GM23338 (cell line): ENCODE measurements around the gene IGSF5. TPM values are rescaled to one million over a fixed set of nuclear protein-coding genes. Genes with fewer than 3 reads are reported as not detected.

Experiments
- ATAC-seq: fragments of 200-7000 bp; cut with Tn5 transposase; 3 replicates; pipeline ENCODE4 v1.9.1; 2020
- DNase-seq: peaks from one replicate; pipeline ENCODE4 v3.0.0-alpha.2; 2015; ENCODE audit warnings: low spot score
- H2AFZ ChIP-seq: fragments of 200-600 bp; sonication (generic); 2 replicates; pipeline ENCODE4 v1.8.0; 2016; ENCODE audit warnings: antibody characterized with exemption, mild to moderate bottlenecking, moderate library complexity
- H3F3A ChIP-seq: fragments of 200-600 bp; sonication (generic); replicated peaks from 2 replicates; pipeline ENCODE4 v1.8.0; 2017; ENCODE audit warnings: antibody characterized with exemption, mixed run types, low read depth
- H3K27ac ChIP-seq: fragments of 200-600 bp; sonication (generic); 2 replicates; pipeline ENCODE4 v1.6.1; 2016; ENCODE audit warnings: low read depth
- H3K27me3 ChIP-seq: fragments of 200-600 bp; sonication (generic); 2 replicates; pipeline ENCODE4 v1.8.0; 2016; ENCODE audit warnings: mild to moderate bottlenecking, mixed run types, moderate library complexity; ENCODE audit not compliant: insufficient read depth
- H3K36me3 ChIP-seq: fragments of 200-600 bp; sonication (generic); 2 replicates; pipeline ENCODE4 v1.8.0; 2016; ENCODE audit warnings: mild to moderate bottlenecking; ENCODE audit not compliant: insufficient read depth
- H3K4me1 ChIP-seq: fragments of 200-600 bp; sonication (generic); 2 replicates; pipeline ENCODE4 v1.8.0; 2016; ENCODE audit warnings: mild to moderate bottlenecking, moderate library complexity; ENCODE audit not compliant: insufficient read depth
- H3K4me2 ChIP-seq: fragments of 200-600 bp; sonication (generic); 2 replicates; pipeline ENCODE4 v1.7.1; 2017; ENCODE audit warnings: mixed run types
- H3K4me3 ChIP-seq: fragments of 200-600 bp; sonication (generic); 2 replicates; pipeline ENCODE4 v1.6.1; 2016; ENCODE audit warnings: mixed run types
- H3K79me2 ChIP-seq: fragments of 200-600 bp; sonication (generic); replicated peaks from 2 replicates; pipeline ENCODE4 v1.8.0; 2017; ENCODE audit warnings: mild to moderate bottlenecking; ENCODE audit not compliant: insufficient read depth
- H3K9me2 ChIP-seq: fragments of 200-600 bp; sonication (generic); 2 replicates; pipeline ENCODE4 v1.8.0; 2017; ENCODE audit not compliant: insufficient read depth
- H4K20me1 ChIP-seq: fragments of 200-600 bp; sonication (generic); replicated peaks from 2 replicates; pipeline ENCODE4 v1.8.0; 2017; ENCODE audit warnings: mild to moderate bottlenecking; ENCODE audit not compliant: insufficient read depth
- H3K27ac Mint-ChIP-seq: 2 replicates; pipeline ENCODE4 v1.8.0; 2020; ENCODE audit warnings: inconsistent platforms, mild to moderate bottlenecking, moderate library complexity, mixed read lengths
- H3K27me3 Mint-ChIP-seq: 3 replicates; pipeline ENCODE4 v1.8.0; 2022; ENCODE audit warnings: low read depth, mild to moderate bottlenecking, moderate library complexity, mixed read lengths, inconsistent platforms; ENCODE audit not compliant: insufficient read depth, poor library complexity
- H3K36me3 Mint-ChIP-seq: 3 replicates; pipeline ENCODE4 v1.8.0; 2021; ENCODE audit warnings: low read depth, mild to moderate bottlenecking, inconsistent platforms, moderate library complexity, mixed read lengths
- H3K4me1 Mint-ChIP-seq: 3 replicates; pipeline ENCODE4 v1.8.0; 2020; ENCODE audit warnings: mild to moderate bottlenecking, inconsistent platforms, mixed read lengths
- H3K4me3 Mint-ChIP-seq: 3 replicates; pipeline ENCODE4 v1.8.0; 2021; ENCODE audit warnings: moderate library complexity, mild to moderate bottlenecking, inconsistent platforms, mixed read lengths
- H3K9me3 Mint-ChIP-seq: 3 replicates; pipeline ENCODE4 v1.8.0; 2020; ENCODE audit warnings: moderate library complexity, mild to moderate bottlenecking, inconsistent platforms, mixed read lengths
- CREB1 ChIP-seq: fragments of 250-450 bp; sonication (Bioruptor Pico); IDR thresholded peaks from 2 replicates; pipeline ENCODE4 v1.5.0; 2020; ENCODE audit warnings: low read depth, mild to moderate bottlenecking, moderate library complexity
- CTCF ChIP-seq, 2 experiments: fragments of 200-600 bp in 1 of 2; sonication (generic) in 1 of 2; conservative IDR thresholded peaks; 2 replicates each; pipeline versions ENCODE4 v1.5.1 to v1.6.1; 2016 to 2017; ENCODE audit warnings: antibody characterized with exemption in 2 of 2, low read depth in 2 of 2, mild to moderate bottlenecking in 2 of 2, moderate library complexity in 1 of 2
- EZH2 ChIP-seq: fragments of 200-600 bp; sonication (generic); IDR thresholded peaks from one replicate; pipeline ENCODE4 v1.8.0; 2017; ENCODE audit warnings: antibody characterized with exemption, mild to moderate bottlenecking, low read depth; ENCODE audit not compliant: unreplicated experiment
- EZH2phosphoT487 ChIP-seq: fragments of 200-600 bp; sonication (generic); IDR thresholded peaks from one replicate; pipeline ENCODE4 v1.8.1; 2018; ENCODE audit warnings: antibody characterized with exemption; ENCODE audit not compliant: unreplicated experiment
- JUNB ChIP-seq: IDR thresholded peaks from one replicate; pipeline ENCODE4 v1.6.1; 2016; ENCODE audit warnings: antibody characterized with exemption; ENCODE audit not compliant: unreplicated experiment
- NANOG ChIP-seq: IDR thresholded peaks from 2 replicates; pipeline ENCODE4 v1.6.1; 2016; ENCODE audit warnings: antibody characterized with exemption, borderline replicate concordance
- POLR2AphosphoS5 ChIP-seq: IDR thresholded peaks from 2 replicates; pipeline ENCODE4 v1.6.1; 2016; ENCODE audit warnings: antibody characterized with exemption, low read depth
- REST ChIP-seq: IDR thresholded peaks from one replicate; pipeline ENCODE4 v1.6.1; 2018; ENCODE audit warnings: antibody characterized with exemption; ENCODE audit not compliant: unreplicated experiment
- STAT1 ChIP-seq: IDR thresholded peaks from one replicate; pipeline ENCODE4 v1.6.1; 2016; ENCODE audit warnings: antibody characterized with exemption; ENCODE audit not compliant: unreplicated experiment
- ZNF114 ChIP-seq: fragments of 250-450 bp; sonication (Bioruptor Pico); IDR thresholded peaks from 2 replicates; pipeline ENCODE4 v1.5.0; 2020; ENCODE audit warnings: mild to moderate bottlenecking, moderate library complexity
- ZNF331 ChIP-seq: fragments of 250-450 bp; sonication (Bioruptor Pico); IDR thresholded peaks from 2 replicates; pipeline ENCODE4 v1.5.0; 2020; ENCODE audit warnings: low read depth, mild to moderate bottlenecking, moderate library complexity
- polyA plus RNA-seq: library from polyadenylated mRNA; unstranded; fragments of >200 nt; fragmentation: Nextera tagmentation; extraction: Ambion mirVana; gene quantifications from 2 replicates; pipeline ENCODE4 v1.2.1, GENCODE V29; 2016
- total RNA-seq: library from RNA; depleted of rRNA; stranded (reverse); fragments of >200 nt; shearing (Covaris generic); gene quantifications from 2 replicates; pipeline ENCODE4 v1.2.3, GENCODE V29; 2014
- TF ChIP-seq, protein P1 (sequence below): fragments of 250-450 bp; sonication (Bioruptor Pico); IDR thresholded peaks from 2 replicates; pipeline ENCODE4 v1.5.0; 2020; ENCODE audit warnings: mild to moderate bottlenecking, moderate library complexity
- TF ChIP-seq, protein P2 (sequence below): IDR thresholded peaks from 2 replicates; pipeline ENCODE4 v1.6.1; 2016; ENCODE audit warnings: antibody characterized with exemption

IGSF5 gene
- total and polyA plus RNA-seq, 2 experiments from 2014 or later = 4.4 to 10.1 TPM

DNA sequence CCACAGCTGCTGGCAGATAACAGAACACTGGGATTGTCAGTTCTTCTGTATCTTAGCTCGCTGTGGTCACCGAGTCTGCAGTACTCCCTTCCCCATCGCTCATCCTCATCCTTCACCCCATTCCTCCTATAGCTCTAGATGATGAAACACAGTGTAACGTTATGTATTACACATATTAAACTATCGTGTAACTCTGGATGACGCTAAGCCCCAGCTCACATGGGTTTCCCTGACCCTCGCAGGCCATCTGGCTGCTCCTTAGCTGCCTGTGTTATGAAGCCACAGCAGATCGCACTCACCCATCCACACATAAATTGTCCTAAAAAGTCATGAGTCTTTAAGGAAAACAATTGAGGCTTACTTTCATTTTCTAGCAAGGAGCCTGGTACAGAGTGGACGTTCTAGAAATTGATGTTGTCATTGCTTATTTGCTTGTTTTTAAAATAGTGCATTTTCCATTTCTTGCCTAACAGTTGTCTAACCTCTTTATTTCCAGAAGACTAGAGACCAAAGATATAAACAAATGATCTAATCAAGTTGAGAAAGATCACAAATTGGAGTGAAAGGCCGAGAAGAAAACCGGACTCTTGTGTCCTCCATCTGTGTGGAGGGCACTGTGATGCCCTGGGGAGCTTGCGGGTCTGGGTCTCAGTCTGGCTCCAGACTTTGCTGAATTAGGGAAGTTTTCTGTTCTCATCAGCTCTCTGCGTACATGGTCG, 97.9 kb downstream of the IGSF5 start:
- H3K36me3 ChIP-seq = no peaks in the 10 kb centered on the region
- no peaks in the 10 kb centered on the region for H4K20me1 ChIP-seq
- no peaks in the 10 kb centered on the region for H3K27me3 ChIP-seq
- no peak overlapping the region for H2AFZ ChIP-seq
- ATAC-seq (no peak), DNase-seq (no peak)
- no peaks in the 10 kb centered on the region for H3K79me2 ChIP-seq
- H3K4me2 ChIP-seq = no peak overlapping the region
- no peak overlapping the region for H3K27ac ChIP-seq
- H3K4me1 Mint-ChIP-seq = peaks cover 16% of the 10 kb centered on the region
- TF ChIP-seq EZH2phosphoT487 (no peak), REST (no peak), JUNB (no peak), EZH2 (no peak), ZNF331 (CRISPR knock-in tag) (no peak), CREB1 (no peak), POLR2AphosphoS5 (no peak), ZNF114 (CRISPR knock-in tag) (no peak), CTCF (conservative IDR thresholded peaks at IDR 0.05; ENCODE audit: low read depth in 2 of 2) (no peak), STAT1 (no peak), NANOG (no peak)
- TF ChIP-seq, protein P1, sequence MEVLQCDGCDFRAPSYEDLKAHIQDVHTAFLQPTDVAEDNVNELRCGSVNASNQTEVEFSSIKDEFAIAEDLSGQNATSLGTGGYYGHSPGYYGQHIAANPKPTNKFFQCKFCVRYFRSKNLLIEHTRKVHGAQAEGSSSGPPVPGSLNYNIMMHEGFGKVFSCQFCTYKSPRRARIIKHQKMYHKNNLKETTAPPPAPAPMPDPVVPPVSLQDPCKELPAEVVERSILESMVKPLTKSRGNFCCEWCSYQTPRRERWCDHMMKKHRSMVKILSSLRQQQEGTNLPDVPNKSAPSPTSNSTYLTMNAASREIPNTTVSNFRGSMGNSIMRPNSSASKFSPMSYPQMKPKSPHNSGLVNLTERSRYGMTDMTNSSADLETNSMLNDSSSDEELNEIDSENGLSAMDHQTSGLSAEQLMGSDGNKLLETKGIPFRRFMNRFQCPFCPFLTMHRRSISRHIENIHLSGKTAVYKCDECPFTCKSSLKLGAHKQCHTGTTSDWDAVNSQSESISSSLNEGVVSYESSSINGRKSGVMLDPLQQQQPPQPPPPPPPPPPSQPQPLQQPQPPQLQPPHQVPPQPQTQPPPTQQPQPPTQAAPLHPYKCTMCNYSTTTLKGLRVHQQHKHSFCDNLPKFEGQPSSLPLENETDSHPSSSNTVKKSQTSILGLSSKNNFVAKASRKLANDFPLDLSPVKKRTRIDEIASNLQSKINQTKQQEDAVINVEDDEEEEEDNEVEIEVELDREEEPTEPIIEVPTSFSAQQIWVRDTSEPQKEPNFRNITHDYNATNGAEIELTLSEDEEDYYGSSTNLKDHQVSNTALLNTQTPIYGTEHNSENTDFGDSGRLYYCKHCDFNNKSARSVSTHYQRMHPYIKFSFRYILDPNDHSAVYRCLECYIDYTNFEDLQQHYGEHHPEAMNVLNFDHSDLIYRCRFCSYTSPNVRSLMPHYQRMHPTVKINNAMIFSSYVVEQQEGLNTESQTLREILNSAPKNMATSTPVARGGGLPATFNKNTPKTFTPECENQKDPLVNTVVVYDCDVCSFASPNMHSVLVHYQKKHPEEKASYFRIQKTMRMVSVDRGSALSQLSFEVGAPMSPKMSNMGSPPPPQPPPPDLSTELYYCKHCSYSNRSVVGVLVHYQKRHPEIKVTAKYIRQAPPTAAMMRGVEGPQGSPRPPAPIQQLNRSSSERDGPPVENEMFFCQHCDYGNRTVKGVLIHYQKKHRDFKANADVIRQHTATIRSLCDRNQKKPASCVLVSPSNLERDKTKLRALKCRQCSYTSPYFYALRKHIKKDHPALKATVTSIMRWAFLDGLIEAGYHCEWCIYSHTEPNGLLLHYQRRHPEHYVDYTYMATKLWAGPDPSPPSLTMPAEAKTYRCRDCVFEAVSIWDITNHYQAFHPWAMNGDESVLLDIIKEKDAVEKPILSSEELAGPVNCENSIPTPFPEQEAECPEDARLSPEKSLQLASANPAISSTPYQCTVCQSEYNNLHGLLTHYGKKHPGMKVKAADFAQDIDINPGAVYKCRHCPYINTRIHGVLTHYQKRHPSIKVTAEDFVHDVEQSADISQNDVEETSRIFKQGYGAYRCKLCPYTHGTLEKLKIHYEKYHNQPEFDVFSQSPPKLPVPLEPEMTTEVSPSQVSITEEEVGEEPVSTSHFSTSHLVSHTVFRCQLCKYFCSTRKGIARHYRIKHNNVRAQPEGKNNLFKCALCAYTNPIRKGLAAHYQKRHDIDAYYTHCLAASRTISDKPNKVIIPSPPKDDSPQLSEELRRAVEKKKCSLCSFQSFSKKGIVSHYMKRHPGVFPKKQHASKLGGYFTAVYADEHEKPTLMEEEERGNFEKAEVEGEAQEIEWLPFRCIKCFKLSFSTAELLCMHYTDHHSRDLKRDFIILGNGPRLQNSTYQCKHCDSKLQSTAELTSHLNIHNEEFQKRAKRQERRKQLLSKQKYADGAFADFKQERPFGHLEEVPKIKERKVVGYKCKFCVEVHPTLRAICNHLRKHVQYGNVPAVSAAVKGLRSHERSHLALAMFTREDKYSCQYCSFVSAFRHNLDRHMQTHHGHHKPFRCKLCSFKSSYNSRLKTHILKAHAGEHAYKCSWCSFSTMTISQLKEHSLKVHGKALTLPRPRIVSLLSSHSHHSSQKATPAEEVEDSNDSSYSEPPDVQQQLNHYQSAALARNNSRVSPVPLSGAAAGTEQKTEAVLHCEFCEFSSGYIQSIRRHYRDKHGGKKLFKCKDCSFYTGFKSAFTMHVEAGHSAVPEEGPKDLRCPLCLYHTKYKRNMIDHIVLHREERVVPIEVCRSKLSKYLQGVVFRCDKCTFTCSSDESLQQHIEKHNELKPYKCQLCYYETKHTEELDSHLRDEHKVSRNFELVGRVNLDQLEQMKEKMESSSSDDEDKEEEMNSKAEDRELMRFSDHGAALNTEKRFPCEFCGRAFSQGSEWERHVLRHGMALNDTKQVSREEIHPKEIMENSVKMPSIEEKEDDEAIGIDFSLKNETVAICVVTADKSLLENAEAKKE (CRISPR knock-in tag) = no peak
- TF ChIP-seq, protein P2, sequence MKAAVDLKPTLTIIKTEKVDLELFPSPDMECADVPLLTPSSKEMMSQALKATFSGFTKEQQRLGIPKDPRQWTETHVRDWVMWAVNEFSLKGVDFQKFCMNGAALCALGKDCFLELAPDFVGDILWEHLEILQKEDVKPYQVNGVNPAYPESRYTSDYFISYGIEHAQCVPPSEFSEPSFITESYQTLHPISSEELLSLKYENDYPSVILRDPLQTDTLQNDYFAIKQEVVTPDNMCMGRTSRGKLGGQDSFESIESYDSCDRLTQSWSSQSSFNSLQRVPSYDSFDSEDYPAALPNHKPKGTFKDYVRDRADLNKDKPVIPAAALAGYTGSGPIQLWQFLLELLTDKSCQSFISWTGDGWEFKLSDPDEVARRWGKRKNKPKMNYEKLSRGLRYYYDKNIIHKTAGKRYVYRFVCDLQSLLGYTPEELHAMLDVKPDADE = no peak
- no peaks in the 10 kb centered on the region for H3K27me3 Mint-ChIP-seq
- no peaks in the 10 kb centered on the region; the same call in 2 of the 3 replicates for H3K36me3 Mint-ChIP-seq
- no peaks in the 10 kb centered on the region; the same call in 2 of the 3 replicates for H3K9me3 Mint-ChIP-seq
- H3K4me1 ChIP-seq = peaks cover 5% of the 10 kb centered on the region; the same call in 1 of the 2 replicates
- no peak overlapping the region for H3K4me3 Mint-ChIP-seq
- no peak overlapping the region for H3K27ac Mint-ChIP-seq
- peaks cover 22% of the 10 kb centered on the region; the same call in 1 of the 2 replicates for H3K9me2 ChIP-seq
- H3K4me3 ChIP-seq = no peak overlapping the region
- H3F3A ChIP-seq = no peaks in the 10 kb centered on the region
